Sigmoid colon (tissue), 4 donors: ENCODE data around the gene TWSG1.

Experiments
- EP300 ChIP-seq, 4 donors: sonication (generic); formaldehyde crosslinking; IDR thresholded peaks; one replicate each; pipeline ENCODE4 v1.6.1; 2017; ENCODE audit warnings: antibody characterized with exemption in 4 of 4
- POLR2A ChIP-seq, 2 donors: fragments of 450-650 bp; IDR thresholded peaks; one replicate each; pipeline ENCODE4 v1.6.1; 2016; ENCODE audit warnings: antibody characterized with exemption in 2 of 2, mild to moderate bottlenecking in 2 of 2, moderate library complexity in 2 of 2
- POLR2AphosphoS5 ChIP-seq, 4 donors: sonication (generic); formaldehyde crosslinking; IDR thresholded peaks; one replicate each; pipeline ENCODE4 v1.6.1; 2017; ENCODE audit warnings: antibody characterized with exemption in 4 of 4
- TF ChIP-seq, protein P1 (sequence below), 4 experiments: fragments of 450-650 bp in 3 of 4; fragments of 200-600 bp in 1 of 4; IDR thresholded peaks; one replicate each; pipeline ENCODE4 v1.5.1; 2016 to 2019; ENCODE audit warnings: antibody characterized with exemption in 4 of 4, mild to moderate bottlenecking in 3 of 4, moderate library complexity in 2 of 4

DNA sequence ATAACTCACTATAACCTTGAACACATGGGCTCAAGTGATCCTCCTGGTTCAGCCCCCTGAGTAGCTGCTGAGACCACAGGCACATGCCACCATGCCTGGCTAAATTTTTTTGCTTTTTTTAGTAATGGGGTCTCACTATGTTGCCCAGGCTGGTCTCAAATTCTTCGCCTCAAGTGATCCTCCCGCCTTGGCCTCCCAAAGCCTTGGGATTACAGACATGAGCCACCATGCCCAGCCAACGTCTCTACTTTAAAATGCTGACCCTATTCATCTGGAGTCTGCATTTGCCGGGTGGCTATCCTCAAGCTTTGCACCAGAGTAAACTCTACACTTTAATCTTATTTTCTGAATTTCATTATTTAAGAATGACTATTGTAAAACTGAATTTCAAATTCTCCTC lies 103.1 kb downstream of the TWSG1 start:
- no peak for TF ChIP-seq POLR2A (IDR thresholded peaks at IDR 0.05)
- TF ChIP-seq EP300 (IDR thresholded peaks at IDR 0.05) = no peak
- TF ChIP-seq, protein P1, sequence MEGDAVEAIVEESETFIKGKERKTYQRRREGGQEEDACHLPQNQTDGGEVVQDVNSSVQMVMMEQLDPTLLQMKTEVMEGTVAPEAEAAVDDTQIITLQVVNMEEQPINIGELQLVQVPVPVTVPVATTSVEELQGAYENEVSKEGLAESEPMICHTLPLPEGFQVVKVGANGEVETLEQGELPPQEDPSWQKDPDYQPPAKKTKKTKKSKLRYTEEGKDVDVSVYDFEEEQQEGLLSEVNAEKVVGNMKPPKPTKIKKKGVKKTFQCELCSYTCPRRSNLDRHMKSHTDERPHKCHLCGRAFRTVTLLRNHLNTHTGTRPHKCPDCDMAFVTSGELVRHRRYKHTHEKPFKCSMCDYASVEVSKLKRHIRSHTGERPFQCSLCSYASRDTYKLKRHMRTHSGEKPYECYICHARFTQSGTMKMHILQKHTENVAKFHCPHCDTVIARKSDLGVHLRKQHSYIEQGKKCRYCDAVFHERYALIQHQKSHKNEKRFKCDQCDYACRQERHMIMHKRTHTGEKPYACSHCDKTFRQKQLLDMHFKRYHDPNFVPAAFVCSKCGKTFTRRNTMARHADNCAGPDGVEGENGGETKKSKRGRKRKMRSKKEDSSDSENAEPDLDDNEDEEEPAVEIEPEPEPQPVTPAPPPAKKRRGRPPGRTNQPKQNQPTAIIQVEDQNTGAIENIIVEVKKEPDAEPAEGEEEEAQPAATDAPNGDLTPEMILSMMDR (IDR thresholded peaks at IDR 0.05) = no peak
- TF ChIP-seq POLR2AphosphoS5 (IDR thresholded peaks at IDR 0.05) = no peak
